NCI-H2227 treated with DMSO at 0.1 percent for 48 hours (cell line): Measurements from ENCODE around the gene FOXL3.

Source experiments
- DNase-seq: peaks from one replicate; lab custom pipeline; 2025; lab: John Stamatoyannopoulos, UW

Gene FOXL3

GRCh38 chr7:338295-339061 lies 48.5 kb downstream of the FOXL3 start:
- no peak for DNase-seq

DNA sequence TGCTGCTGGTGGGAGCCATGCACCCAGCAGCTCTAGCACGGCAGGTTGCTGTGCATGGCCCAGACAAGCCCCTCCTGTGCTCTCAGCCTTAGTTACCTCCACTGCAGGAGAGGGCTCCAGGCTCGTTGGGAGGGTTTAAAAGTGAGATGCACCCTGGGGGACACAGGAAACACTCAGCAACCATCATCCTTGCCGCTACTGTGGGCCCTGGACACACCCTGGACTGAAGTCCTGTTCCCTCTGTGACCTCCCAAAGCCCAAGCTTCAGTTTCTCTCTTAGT lies 49.0 kb downstream of the FOXL3 start:
- no peak for DNase-seq

DNA sequence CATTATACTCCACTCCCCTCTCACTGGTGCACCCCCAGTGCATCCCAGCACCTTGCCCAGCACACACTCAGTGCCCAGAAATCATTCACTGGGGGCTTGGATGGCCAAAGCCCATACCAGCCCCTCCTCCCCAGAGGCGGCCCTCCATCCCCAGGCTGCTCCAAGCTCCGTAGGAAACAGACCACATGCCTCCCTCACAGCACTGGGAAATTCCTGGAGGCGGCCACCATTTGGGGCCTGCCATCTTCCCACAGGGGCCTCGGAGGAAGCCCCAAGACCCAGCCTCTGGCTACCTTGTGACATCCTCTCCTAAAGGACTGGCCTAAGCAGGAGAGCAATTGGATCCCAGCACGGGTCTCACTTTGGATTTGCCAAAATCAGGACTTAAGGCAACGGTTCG lies 49.7 kb downstream of the FOXL3 start:
- DNase-seq: no peak

GRCh38 chr7:340200-340937 lies 50.4 kb downstream of the FOXL3 start:
- DNase-seq: no peak
